GM19324 (cell line): ENCODE measurements around the gene ZNF582.

Source experiments
- ATAC-seq: cut with Tn5 transposase; IDR thresholded peaks from one replicate; pipeline ENCODE4 v1.9.1; 2021; ENCODE audit warnings: mild to moderate bottlenecking, moderate library complexity; ENCODE audit not compliant: unreplicated experiment, low FRiP score

ZNF582 gene

GRCh38 chr19:56393119-56394012 lies at the start of gene ZNF582:
TSS of gene ZNF582 (minus strand) at chr19:56393534. CDS start at chr19:56391752, 1,782 bp downstream.
- ATAC-seq = peak; percentile 71

GRCh38 chr19:56441206-56441792 lies 48.0 kb upstream of the ZNF582 start:
- ATAC-seq = no peak

- no peak for ATAC-seq
These were observed 30.6 kb upstream of the ZNF582 start for GRCh38 chr19:56423985-56424353.

DNA sequence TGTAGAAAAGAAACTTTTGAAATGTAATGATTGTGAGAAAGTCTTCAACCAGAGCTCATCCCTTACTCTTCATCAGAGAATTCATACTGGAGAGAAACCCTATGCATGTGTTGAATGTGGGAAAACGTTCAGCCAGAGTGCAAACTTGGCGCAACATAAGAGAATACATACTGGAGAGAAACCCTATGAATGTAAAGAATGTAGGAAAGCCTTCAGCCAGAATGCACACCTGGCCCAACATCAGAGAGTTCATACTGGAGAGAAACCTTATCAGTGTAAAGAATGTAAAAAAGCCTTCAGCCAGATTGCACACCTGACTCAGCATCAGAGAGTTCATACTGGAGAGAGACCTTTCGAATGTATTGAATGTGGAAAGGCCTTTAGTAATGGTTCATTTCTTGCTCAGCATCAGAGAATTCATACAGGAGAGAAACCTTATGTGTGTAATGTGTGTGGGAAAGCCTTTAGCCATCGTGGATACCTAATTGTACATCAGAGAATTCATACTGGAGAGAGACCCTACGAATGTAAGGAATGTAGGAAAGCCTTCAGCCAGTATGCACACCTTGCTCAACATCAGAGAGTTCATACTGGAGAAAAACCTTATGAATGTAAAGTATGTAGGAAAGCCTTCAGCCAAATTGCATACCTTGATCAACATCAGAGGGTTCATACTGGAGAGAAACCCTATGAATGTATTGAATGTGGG lies 30.1 kb upstream of the ZNF582 start:
- no peak for ATAC-seq

DNA sequence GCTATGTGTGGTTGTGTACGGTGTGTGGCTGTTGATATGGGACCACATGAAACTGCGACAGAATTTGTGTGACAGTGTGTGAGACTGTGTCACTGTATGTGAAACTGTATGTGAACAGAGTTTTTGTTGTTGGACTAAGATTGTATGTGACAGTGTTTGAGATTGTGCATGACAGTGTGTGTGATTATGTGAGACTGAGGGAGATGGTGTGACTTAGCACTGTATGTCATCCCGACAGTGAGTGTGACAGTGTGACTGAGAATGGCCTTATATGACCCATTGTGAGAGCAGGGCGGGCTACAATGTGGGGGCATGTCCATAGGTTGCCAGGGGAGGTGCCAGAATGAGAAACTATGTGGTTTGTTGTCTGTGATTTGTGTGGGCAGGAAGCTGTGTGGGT lies 11.7 kb upstream of the ZNF582 start:
- ATAC-seq = no peak

DNA sequence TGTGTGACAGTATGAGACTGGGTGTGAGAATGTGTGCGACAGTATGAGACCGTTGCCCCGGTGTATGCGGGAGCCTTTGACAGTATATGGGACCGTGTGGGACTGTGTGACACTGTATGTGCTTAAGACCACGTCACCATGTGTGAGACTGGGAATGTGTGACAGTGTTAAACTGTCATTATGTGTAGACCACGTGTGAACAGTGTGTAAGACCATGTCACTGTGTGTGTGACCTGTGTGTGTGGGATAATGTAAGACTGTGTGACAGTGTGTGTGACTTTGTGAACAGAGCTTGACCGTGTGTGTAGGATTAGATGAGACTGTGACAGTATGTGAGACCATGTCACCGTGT lies 11.3 kb upstream of the ZNF582 start:
- no peak for ATAC-seq

- peak; percentile 82 for ATAC-seq
These were observed 10.7 kb upstream of the ZNF582 start, which contains the start of gene ZNF583 for GRCh38 chr19:56403764-56404704. TSS of gene ZNF583 (plus strand) at chr19:56404332. CDS start at chr19:56407115, 2,783 bp downstream.

DNA sequence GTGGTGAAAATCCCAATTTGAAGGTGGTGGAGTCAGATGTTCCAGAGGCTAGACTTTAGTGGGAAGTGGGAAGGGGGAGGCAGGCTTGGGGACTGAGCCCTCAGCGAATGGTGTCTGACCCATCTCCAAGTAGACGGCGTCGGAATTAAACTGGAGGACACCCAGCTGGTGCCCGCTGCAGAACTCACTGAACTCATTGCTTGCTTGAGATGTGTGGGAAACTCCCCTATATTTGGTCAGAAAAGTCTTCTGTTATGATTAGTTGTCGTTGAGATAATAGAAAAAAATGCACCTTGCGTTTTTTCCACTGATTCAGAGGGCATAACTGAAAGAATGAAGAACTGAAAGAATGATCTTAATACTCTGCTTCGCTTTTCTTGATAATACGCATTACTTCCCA lies 9.9 kb upstream of the ZNF582 start:
- ATAC-seq = no peak

DNA sequence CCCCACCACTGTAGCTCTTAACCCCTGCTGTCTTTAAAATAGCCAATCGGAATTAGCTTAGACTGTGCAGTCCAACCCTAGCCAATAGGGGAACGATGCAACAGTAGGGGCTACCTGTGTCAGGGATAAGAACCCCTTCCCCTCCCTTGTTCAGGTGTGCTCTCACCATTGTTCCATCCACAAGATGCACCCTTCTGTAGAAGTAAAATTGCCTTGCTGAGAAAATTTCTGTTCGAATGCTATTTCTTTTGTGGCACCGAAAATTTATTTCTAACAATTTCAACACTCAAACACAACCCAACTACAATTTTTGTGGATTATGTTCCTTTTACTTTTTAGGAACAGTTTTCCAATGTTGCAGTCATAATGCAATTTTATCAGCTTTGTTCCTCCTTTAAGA lies 7.2 kb upstream of the ZNF582 start:
- ATAC-seq = no peak

GRCh38 chr19:56398809-56399208 lies 5.5 kb upstream of the ZNF582 start:
- no peak for ATAC-seq

DNA sequence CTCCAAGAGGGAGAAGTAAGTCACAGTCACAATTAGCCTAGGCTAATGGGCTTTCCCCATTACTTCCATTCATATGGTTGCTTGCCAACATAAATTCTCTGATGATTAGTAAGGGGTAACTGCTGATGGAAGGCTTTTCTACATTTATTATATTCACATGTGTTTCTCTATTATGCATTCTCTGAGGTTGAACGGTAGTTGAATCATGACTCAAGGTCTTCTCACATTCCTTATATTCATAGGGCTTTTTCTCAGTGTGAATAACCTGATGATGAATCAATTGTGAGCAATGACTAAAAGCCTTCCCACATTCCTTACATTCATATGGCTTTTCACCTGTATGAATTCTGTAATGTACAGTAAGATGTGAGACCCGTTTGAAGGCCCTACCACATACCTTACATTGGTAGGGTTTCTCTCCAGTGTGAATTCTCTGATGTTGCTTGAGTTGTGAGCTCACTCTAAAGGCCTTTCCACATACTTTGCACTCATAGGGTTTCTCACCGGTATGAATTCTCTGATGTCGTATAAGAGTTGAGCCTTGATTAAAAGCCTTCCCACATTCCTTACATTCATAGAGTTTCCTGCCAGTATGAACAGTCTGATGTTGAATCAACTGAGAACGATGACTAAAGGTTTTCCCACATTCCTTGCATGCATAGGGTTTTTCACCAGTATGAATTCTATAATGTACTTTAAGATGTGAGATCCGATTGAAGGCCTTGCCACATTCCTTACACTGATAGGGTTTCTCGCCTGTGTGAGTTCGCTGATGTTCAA lies 9.3 kb downstream of the ZNF582 start:
- ATAC-seq = no peak

GRCh38 chr19:56377105-56377924 lies 16.0 kb downstream of the ZNF582 start:
- no peak for ATAC-seq

DNA sequence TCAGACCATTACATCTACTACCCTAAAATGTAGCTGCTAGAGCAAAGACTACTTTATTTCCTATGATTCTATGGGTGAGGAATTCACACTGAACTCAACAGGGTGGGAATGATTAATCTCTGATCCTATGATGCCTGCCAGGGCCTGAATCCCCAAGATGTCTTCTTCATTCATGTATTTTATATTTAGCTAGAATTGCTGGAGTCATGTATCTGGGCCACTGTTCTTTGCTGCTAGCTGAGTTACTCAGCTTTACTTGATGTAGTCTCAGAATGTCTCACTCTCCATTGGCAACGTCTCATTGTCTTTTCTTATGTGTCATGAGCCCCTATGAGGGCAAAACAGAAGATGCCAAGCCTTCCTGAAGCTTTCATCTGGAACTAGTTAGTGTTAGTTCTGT lies 21.1 kb downstream of the ZNF582 start:
- no peak for ATAC-seq

DNA sequence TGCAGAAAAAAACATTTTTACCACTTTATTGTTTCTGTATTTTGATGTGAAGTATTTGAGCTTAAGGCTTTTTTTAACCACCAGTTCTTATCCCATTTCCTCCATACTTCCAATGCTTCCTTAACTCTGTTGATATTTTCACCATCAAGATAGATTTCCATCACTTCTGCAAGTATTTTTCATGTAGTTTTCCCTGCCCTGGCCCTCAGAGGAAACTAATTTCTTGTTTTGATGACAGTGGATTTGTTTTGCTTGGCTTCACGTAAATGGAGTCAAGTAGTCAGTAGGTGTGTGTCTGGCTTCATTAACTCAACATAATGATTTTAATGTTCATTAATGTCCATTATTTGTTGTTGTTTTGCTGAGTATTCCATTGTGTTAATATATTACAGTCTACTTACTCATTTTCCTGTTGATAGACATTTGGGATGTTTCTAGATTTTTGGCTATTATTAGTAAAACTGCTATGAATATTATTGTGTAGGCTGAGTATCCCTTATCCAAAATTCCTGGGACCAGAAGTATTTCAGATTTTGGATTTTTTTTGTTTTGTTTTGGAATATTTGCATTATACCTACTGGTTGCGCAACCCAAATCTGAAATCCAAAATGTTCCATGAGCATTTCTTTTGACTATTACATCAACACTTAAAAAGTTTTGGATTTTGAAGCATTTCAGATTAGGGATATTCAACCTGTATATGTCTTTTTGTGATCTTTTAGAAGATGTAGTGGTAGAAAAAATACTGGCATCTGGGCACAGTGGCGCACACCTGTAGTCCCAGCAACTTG lies 23.3 kb downstream of the ZNF582 start:
- no peak for ATAC-seq

GRCh38 chr19:56367829-56368711 lies 25.3 kb downstream of the ZNF582 start:
- no peak for ATAC-seq

DNA sequence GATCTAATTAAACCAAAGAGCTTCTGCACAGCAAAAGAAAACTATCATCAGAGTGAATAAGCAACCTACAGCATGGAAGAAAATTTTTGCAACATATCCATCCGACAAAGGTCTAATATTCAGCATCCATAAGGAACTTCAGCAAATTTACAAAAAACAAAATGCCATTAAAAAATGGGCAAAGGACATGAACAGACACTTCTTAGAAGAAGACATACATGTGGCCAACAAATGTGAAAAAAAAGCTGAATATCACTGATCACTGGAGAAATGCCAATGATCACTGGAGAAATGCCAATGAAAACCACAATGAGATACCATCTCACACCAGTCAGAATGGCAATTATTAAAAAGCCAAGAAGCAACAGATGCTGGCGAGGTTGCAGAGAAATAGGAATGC lies 32.5 kb downstream of the ZNF582 start:
- no peak for ATAC-seq

DNA sequence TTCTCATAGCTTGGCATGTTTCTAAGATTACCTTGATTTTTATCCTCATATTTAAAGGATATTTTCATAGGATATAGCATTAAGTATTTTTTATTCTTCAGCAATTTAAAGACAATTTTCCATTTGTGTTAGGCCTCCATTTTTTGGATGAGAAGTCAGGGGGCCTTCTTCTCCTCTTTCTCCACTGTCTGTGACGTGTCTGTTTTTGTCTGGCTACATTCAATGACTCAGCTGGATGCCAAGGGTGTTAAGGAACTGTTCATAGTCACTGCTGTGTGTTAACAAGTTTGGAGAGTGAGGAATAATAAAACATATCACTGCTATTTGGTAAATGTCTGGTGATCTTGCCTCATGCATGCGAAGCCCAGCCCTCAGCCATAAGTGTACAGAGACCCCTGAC lies 36.4 kb downstream of the ZNF582 start:
- ATAC-seq = no peak
